Measurements from ENCODE around the gene XYLT1. TPM values are rescaled to one million over a fixed set of nuclear protein-coding genes. Genes with fewer than 3 reads are reported as not detected.
A peak's percentile ranks its signal among the peaks of the same experiment; 100 is the strongest.

Gene XYLT1
- total and polyA plus RNA-seq, 10 of the 15 experiments (the other 5 are each of a cell fraction or from before 2014, with no cell fraction given), result 0.88 to 14.8 (median 5.8) TPM

DNA sequence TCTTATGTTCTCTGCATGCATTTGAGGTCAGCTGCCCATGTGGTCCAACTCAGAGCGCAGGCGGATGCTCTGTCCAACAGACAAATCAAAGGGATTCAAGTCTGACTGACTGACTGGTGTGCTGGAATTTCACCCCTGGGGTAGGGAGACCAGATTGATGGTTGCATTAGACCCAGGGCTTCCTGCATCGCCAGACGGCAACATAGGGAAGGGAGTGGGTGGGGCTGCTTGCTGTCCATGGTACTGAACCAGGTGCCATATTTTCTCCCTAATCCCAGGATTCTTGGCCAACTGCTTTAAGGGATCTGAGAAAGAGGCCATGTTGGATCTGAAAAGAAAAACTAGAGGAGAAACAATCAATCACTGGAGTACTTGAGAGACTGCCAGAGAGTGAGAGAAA, 332.0 kb downstream of the XYLT1 start:
- in situ Hi-C loops (cut with MboI), result no loop called here
- 96% methylated on average over 4 of the region's 4 CpGs for WGBS (ENCODE audit: insufficient coverage, insufficient replicate concordance, low lambda C conversion rate, missing lambda C conversion rate)
- no peak for TF ChIP-seq EED (IDR thresholded peaks at IDR 0.05; ENCODE audit: low read depth)
- 0 out of 2 replicates have a peak, but pooled peaks have one; percentile 23 for TF ChIP-seq YY1 (IDR thresholded peaks at IDR 0.05; ENCODE audit: low read depth, low read length)
- no peak for TF ChIP-seq CHD4 (IDR thresholded peaks at IDR 0.05)
- TF ChIP-seq HDGF (IDR thresholded peaks at IDR 0.05), result no peak
- TF ChIP-seq, protein P1, sequence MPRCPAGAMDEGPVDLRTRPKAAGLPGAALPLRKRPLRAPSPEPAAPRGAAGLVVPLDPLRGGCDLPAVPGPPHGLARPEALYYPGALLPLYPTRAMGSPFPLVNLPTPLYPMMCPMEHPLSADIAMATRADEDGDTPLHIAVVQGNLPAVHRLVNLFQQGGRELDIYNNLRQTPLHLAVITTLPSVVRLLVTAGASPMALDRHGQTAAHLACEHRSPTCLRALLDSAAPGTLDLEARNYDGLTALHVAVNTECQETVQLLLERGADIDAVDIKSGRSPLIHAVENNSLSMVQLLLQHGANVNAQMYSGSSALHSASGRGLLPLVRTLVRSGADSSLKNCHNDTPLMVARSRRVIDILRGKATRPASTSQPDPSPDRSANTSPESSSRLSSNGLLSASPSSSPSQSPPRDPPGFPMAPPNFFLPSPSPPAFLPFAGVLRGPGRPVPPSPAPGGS (IDR thresholded peaks at IDR 0.05; ENCODE audit: borderline replicate concordance, insufficient read depth, low read depth, low read length, poor library complexity, severe bottlenecking), result no peak
- no peak for TF ChIP-seq PML (IDR thresholded peaks at IDR 0.05; ENCODE audit: low read length)
- TF ChIP-seq KDM1A (IDR thresholded peaks at IDR 0.05; ENCODE audit: borderline replicate concordance), result no peak
- no peak for TF ChIP-seq RELA (IDR thresholded peaks at IDR 0.05; ENCODE audit: borderline replicate concordance, partially characterized antibody)
- TF ChIP-seq NRF1 (conservative IDR thresholded peaks at IDR 0.05; ENCODE audit: low read depth, low read length), result no peak
- TF ChIP-seq, protein P2, sequence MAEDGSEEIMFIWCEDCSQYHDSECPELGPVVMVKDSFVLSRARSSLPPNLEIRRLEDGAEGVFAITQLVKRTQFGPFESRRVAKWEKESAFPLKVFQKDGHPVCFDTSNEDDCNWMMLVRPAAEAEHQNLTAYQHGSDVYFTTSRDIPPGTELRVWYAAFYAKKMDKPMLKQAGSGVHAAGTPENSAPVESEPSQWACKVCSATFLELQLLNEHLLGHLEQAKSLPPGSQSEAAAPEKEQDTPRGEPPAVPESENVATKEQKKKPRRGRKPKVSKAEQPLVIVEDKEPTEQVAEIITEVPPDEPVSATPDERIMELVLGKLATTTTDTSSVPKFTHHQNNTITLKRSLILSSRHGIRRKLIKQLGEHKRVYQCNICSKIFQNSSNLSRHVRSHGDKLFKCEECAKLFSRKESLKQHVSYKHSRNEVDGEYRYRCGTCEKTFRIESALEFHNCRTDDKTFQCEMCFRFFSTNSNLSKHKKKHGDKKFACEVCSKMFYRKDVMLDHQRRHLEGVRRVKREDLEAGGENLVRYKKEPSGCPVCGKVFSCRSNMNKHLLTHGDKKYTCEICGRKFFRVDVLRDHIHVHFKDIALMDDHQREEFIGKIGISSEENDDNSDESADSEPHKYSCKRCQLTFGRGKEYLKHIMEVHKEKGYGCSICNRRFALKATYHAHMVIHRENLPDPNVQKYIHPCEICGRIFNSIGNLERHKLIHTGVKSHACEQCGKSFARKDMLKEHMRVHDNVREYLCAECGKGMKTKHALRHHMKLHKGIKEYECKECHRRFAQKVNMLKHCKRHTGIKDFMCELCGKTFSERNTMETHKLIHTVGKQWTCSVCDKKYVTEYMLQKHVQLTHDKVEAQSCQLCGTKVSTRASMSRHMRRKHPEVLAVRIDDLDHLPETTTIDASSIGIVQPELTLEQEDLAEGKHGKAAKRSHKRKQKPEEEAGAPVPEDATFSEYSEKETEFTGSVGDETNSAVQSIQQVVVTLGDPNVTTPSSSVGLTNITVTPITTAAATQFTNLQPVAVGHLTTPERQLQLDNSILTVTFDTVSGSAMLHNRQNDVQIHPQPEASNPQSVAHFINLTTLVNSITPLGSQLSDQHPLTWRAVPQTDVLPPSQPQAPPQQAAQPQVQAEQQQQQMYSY (CRISPR knock-in tag; IDR thresholded peaks at IDR 0.05), result no peak
- peak; percentile 83 for TF ChIP-seq REST (IDR thresholded peaks at IDR 0.05; ENCODE audit: low read depth, low read length)
- TF ChIP-seq HDAC2 (IDR thresholded peaks at IDR 0.05), result no peak
- TF ChIP-seq, protein P3, sequence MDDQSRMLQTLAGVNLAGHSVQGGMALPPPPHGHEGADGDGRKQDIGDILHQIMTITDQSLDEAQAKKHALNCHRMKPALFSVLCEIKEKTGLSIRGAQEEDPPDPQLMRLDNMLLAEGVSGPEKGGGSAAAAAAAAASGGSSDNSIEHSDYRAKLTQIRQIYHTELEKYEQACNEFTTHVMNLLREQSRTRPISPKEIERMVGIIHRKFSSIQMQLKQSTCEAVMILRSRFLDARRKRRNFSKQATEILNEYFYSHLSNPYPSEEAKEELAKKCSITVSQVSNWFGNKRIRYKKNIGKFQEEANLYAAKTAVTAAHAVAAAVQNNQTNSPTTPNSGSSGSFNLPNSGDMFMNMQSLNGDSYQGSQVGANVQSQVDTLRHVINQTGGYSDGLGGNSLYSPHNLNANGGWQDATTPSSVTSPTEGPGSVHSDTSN (IDR thresholded peaks at IDR 0.05; ENCODE audit: insufficient replicate concordance, low read depth, low read length), result no peak
- no peak for TF ChIP-seq SMAD1 (IDR thresholded peaks at IDR 0.05; ENCODE audit: low read depth, partially characterized antibody)
- TF ChIP-seq NFXL1 (IDR thresholded peaks at IDR 0.05; ENCODE audit: borderline replicate concordance), result no peak
- TF ChIP-seq CBX3 (IDR thresholded peaks at IDR 0.05; ENCODE audit: borderline replicate concordance, low read depth), result no peak

More for the DNA sequence above, 332.0 kb downstream of the XYLT1 start:
- BruUV-seq (replicated peaks), result no TSS peak
- no peak overlapping the region for H3K27ac ChIP-seq (ENCODE audit: control insufficient read depth, insufficient read depth)
- no peaks in the 10 kb centered on the region; the same call in 2 of the 3 replicates for H3K9me3 ChIP-seq (replicated peaks; ENCODE audit: control insufficient read depth, insufficient read depth, low read length)
- intact Hi-C loops (cut with micrococcal nuclease; ENCODE audit: unreplicated experiment), result no loop called here
- no peaks in the 10 kb centered on the region for H4K20me1 ChIP-seq (ENCODE audit: control insufficient read depth, insufficient read depth)
- SMC1A ChIA-PET (ENCODE audit: uncharacterized antibody, unreplicated experiment), result no interaction called here
- H3K27me3 ChIP-seq (replicated peaks in 1 of 2; ENCODE audit: control insufficient read depth in 2 of 2, insufficient read depth in 2 of 2, low read length in 1 of 2), result no peaks in the 10 kb centered on the region
- H3K4me1 ChIP-seq (ENCODE audit: control insufficient read depth, insufficient read depth, low read length), result peaks cover 22% of the 10 kb centered on the region
- CTCF ChIA-PET, result no interaction called here
- ATAC-seq (no peak), FAIRE-seq (no peak), DNase-seq (ENCODE audit: low read depth, low spot score) (no peak)
- RAD21 ChIA-PET (ENCODE audit: unreplicated experiment), result no interaction called here
- no peaks in the 10 kb centered on the region for H3K79me2 ChIP-seq (ENCODE audit: control insufficient read depth, insufficient read depth, low read length)
- H3K9ac ChIP-seq (ENCODE audit: control insufficient read depth, insufficient read depth, low read length), result no peak overlapping the region
- H3K4me2 ChIP-seq (ENCODE audit: control insufficient read depth, insufficient read depth), result no peak overlapping the region
- no peak overlapping the region for H3K4me3 ChIP-seq
- POLR2A ChIA-PET, result no interaction called here
- peaks cover 3 to 4% of the 10 kb centered on the region in 2 experiments; a peak in 2 of 4 replicates for H3K36me3 ChIP-seq (ENCODE audit: control insufficient read depth in 2 of 2, insufficient read depth in 2 of 2, low read length in 1 of 2)
- no peak overlapping the region for H2AFZ ChIP-seq (ENCODE audit: control insufficient read depth, low read depth, low read length)

All from GM12878 (cell line).